ENCODE results near the gene IL23R. TPM values are rescaled to one million over a fixed set of nuclear protein-coding genes. Genes with fewer than 3 reads are reported as not detected.

IL23R gene
- total RNA-seq, 1 donor, result not detected

DNA sequence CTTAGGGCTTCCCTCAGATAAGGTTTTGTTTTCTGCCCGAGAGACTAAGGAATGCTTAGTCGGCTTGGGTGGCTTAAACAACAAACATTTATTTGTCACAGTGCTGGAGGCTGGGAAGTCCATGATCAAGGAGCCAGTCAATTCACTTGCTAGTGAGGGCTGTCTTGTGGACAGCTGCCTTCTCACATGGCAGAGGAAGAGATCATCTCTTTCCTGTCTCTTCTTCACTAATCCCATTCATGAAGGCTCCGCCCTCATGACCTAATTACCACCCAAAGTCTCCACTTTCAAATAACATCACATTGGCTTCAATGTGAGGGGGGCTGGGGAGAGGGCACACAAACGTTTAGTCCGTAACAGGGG lies 90.9 kb downstream of the IL23R start:
- DNase-seq (ENCODE audit: insufficient read length, low spot score, missing footprints), result no peak
- Histone ChIP-seq H4K20me1 (ENCODE audit: insufficient read depth, low read length) (no peaks in the 10 kb centered on the region), H3K79me2 (ENCODE audit: insufficient read depth, low read length) (no peaks in the 10 kb centered on the region), H3K27me3 (ENCODE audit: insufficient read depth, low read length) (peaks cover 5% of the 10 kb centered on the region), H3K4me2 (ENCODE audit: insufficient read depth, low read length) (no peak overlapping the region), H3K36me3 (ENCODE audit: insufficient read depth, low read length) (no peaks in the 10 kb centered on the region), H3K27ac (ENCODE audit: low read depth, low read length) (no peak overlapping the region), H3K9me3 (ENCODE audit: low read depth, low read length) (no peaks in the 10 kb centered on the region), H2AFZ (ENCODE audit: low read length) (no peak overlapping the region), H3K4me3 (ENCODE audit: insufficient read depth, low read length) (no peak overlapping the region), H3K4me1 (ENCODE audit: insufficient read depth, low read length) (no peaks in the 10 kb centered on the region)
- TF ChIP-seq CTCF (IDR thresholded peaks at IDR 0.05; ENCODE audit: extremely low read depth, low read depth, low read length), result no peak

DNA sequence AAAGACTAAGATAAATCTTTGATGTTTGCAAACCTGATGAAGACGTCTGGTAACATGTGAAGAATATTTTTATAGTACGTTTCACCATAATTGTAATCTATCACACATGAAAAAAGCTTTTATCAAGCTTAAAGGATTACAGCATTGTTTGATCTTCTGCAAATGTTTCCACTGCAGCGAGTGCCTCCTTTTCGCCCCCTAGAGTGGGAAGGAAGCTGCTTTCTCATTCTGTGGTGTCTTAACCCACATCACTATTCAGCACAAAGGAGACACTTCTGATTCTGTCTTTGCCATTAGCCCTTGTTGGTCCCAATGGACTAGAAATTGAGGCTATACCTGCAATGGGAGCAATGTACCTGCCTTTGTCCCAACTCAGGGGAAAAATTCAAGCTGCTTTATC lies 95.4 kb downstream of the IL23R start:
- no peak overlapping the region for H3K4me2 ChIP-seq (ENCODE audit: insufficient read depth, low read length)
- H3K36me3 ChIP-seq (ENCODE audit: insufficient read depth, low read length), result no peaks in the 10 kb centered on the region
- H3K4me1 ChIP-seq (ENCODE audit: insufficient read depth, low read length), result no peaks in the 10 kb centered on the region
- peak; percentile 34 for TF ChIP-seq CTCF (IDR thresholded peaks at IDR 0.05; ENCODE audit: extremely low read depth, low read depth, low read length)
- no peak for DNase-seq (ENCODE audit: insufficient read length, low spot score, missing footprints)
- no peak overlapping the region for H3K27ac ChIP-seq (ENCODE audit: low read depth, low read length)
- no peak overlapping the region for H2AFZ ChIP-seq (ENCODE audit: low read length)
- no peaks in the 10 kb centered on the region for H3K27me3 ChIP-seq (ENCODE audit: insufficient read depth, low read length)
- no peak overlapping the region for H3K4me3 ChIP-seq (ENCODE audit: insufficient read depth, low read length)
- H3K79me2 ChIP-seq (ENCODE audit: insufficient read depth, low read length), result no peaks in the 10 kb centered on the region
- no peaks in the 10 kb centered on the region for H4K20me1 ChIP-seq (ENCODE audit: insufficient read depth, low read length)
- no peaks in the 10 kb centered on the region for H3K9me3 ChIP-seq (ENCODE audit: low read depth, low read length)

DNA sequence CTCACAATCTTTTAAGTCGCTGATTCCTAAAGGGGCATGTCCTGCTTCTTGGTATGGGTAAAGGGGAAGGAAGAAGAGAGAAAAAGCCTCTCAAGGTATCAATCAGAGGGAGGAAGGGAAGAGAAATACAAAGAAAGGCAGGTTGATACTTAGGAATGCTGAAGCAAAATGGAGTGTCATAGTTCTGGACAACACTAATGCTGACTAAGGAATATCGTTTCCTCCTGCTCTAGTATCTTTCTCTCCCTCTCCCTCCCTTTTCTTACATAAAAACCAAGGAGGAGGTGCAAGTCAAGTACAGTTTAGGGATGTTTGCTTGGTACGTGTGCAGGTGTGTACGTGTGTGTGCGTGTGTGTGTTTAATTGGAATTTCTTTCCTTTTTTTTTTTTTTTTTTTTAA lies 96.5 kb downstream of the IL23R start:
- no peak overlapping the region for H3K4me3 ChIP-seq (ENCODE audit: insufficient read depth, low read length)
- no peaks in the 10 kb centered on the region for H3K79me2 ChIP-seq (ENCODE audit: insufficient read depth, low read length)
- H3K4me2 ChIP-seq (ENCODE audit: insufficient read depth, low read length), result no peak overlapping the region
- no peak overlapping the region for H2AFZ ChIP-seq (ENCODE audit: low read length)
- H3K9me3 ChIP-seq (ENCODE audit: low read depth, low read length), result no peaks in the 10 kb centered on the region
- no peak for TF ChIP-seq CTCF (IDR thresholded peaks at IDR 0.05; ENCODE audit: extremely low read depth, low read depth, low read length)
- H3K27me3 ChIP-seq (ENCODE audit: insufficient read depth, low read length), result no peaks in the 10 kb centered on the region
- no peaks in the 10 kb centered on the region for H3K4me1 ChIP-seq (ENCODE audit: insufficient read depth, low read length)
- DNase-seq (ENCODE audit: insufficient read length, low spot score, missing footprints), result no peak
- H4K20me1 ChIP-seq (ENCODE audit: insufficient read depth, low read length), result no peaks in the 10 kb centered on the region
- H3K27ac ChIP-seq (ENCODE audit: low read depth, low read length), result no peak overlapping the region
- H3K36me3 ChIP-seq (ENCODE audit: insufficient read depth, low read length), result no peaks in the 10 kb centered on the region

- no peaks in the 10 kb centered on the region for H4K20me1 ChIP-seq (ENCODE audit: insufficient read depth, low read length)
- no peaks in the 10 kb centered on the region for H3K9me3 ChIP-seq (ENCODE audit: low read depth, low read length)
- no peak overlapping the region for H2AFZ ChIP-seq (ENCODE audit: low read length)
- H3K79me2 ChIP-seq (ENCODE audit: insufficient read depth, low read length), result no peaks in the 10 kb centered on the region
- no peak overlapping the region for H3K4me2 ChIP-seq (ENCODE audit: insufficient read depth, low read length)
- H3K27me3 ChIP-seq (ENCODE audit: insufficient read depth, low read length), result no peaks in the 10 kb centered on the region
- TF ChIP-seq CTCF (IDR thresholded peaks at IDR 0.05; ENCODE audit: extremely low read depth, low read depth, low read length), result no peak
- H3K4me1 ChIP-seq (ENCODE audit: insufficient read depth, low read length), result no peaks in the 10 kb centered on the region
- H3K27ac ChIP-seq (ENCODE audit: low read depth, low read length), result no peak overlapping the region
- H3K4me3 ChIP-seq (ENCODE audit: insufficient read depth, low read length), result no peak overlapping the region
- no peaks in the 10 kb centered on the region for H3K36me3 ChIP-seq (ENCODE audit: insufficient read depth, low read length)
- no peak for DNase-seq (ENCODE audit: insufficient read length, low spot score, missing footprints)
These were observed 97.9 kb downstream of the IL23R start for GRCh38 chr1:67264152-67264551.

All from osteoblast (primary cell).